Measurements from ENCODE around the gene MYO18A.

Gene MYO18A

GRCh38 chr17:29078183-29079045 lies 101.8 kb downstream of the MYO18A start:
- peaks cover 12% of the 10 kb centered on the region for H3K4me1 ChIP-seq (ENCODE audit: control insufficient read depth, insufficient read depth, low read length)
- H3K36me3 ChIP-seq (ENCODE audit: insufficient read depth, low read length): peaks cover 6% of the 10 kb centered on the region
- peak overlapping the region; percentile 7 for H3K4me2 ChIP-seq (ENCODE audit: low read length)

GRCh38 chr17:29077320-29077719 lies 102.9 kb downstream of the MYO18A start:
- peaks cover 12% of the 10 kb centered on the region for H3K4me1 ChIP-seq (ENCODE audit: control insufficient read depth, insufficient read depth, low read length)
- no peak overlapping the region for H3K9ac ChIP-seq (ENCODE audit: low read depth, low read length)
- peaks cover 6% of the 10 kb centered on the region for H3K36me3 ChIP-seq (ENCODE audit: insufficient read depth, low read length)
- H3K4me2 ChIP-seq (ENCODE audit: low read length): no peak overlapping the region
- H3K4me3 ChIP-seq (ENCODE audit: low read length): no peak overlapping the region
- no peaks in the 10 kb centered on the region for H3K27me3 ChIP-seq (ENCODE audit: control insufficient read depth, insufficient read depth, low read length)
- H3K9me3 ChIP-seq (replicated peaks; ENCODE audit: low read length): no peaks in the 10 kb centered on the region

More at GRCh38 chr17:29078183-29079045, 101.8 kb downstream of the MYO18A start:
- H3K9me3 ChIP-seq (replicated peaks; ENCODE audit: low read length): no peaks in the 10 kb centered on the region
- no peak overlapping the region for H3K4me3 ChIP-seq (ENCODE audit: low read length)
- no peak overlapping the region for H3K9ac ChIP-seq (ENCODE audit: low read depth, low read length)
- no peaks in the 10 kb centered on the region for H3K27me3 ChIP-seq (ENCODE audit: control insufficient read depth, insufficient read depth, low read length)

GRCh38 chr17:29076722-29077121 lies 103.5 kb downstream of the MYO18A start:
- Histone ChIP-seq H3K36me3 (ENCODE audit: insufficient read depth, low read length) (peaks cover 6% of the 10 kb centered on the region), H3K4me3 (ENCODE audit: low read length) (no peak overlapping the region), H3K9ac (ENCODE audit: low read depth, low read length) (no peak overlapping the region), H3K9me3 (replicated peaks; ENCODE audit: low read length) (no peaks in the 10 kb centered on the region), H3K4me2 (ENCODE audit: low read length) (no peak overlapping the region), H3K4me1 (ENCODE audit: control insufficient read depth, insufficient read depth, low read length) (peaks cover 12% of the 10 kb centered on the region), H3K27me3 (ENCODE audit: control insufficient read depth, insufficient read depth, low read length) (no peaks in the 10 kb centered on the region)

GRCh38 chr17:29076087-29076486 lies 104.1 kb downstream of the MYO18A start:
- Histone ChIP-seq H3K4me1 (ENCODE audit: control insufficient read depth, insufficient read depth, low read length) (peaks cover 12% of the 10 kb centered on the region), H3K4me2 (ENCODE audit: low read length) (no peak overlapping the region), H3K4me3 (ENCODE audit: low read length) (no peak overlapping the region), H3K27me3 (ENCODE audit: control insufficient read depth, insufficient read depth, low read length) (peaks cover 2% of the 10 kb centered on the region), H3K9me3 (replicated peaks; ENCODE audit: low read length) (no peaks in the 10 kb centered on the region), H3K9ac (ENCODE audit: low read depth, low read length) (no peak overlapping the region), H3K36me3 (ENCODE audit: insufficient read depth, low read length) (peaks cover 6% of the 10 kb centered on the region)

- H3K4me1 ChIP-seq (ENCODE audit: control insufficient read depth, insufficient read depth, low read length): peaks cover 12% of the 10 kb centered on the region
- H3K4me3 ChIP-seq (ENCODE audit: low read length): no peak overlapping the region
- peaks cover 1% of the 10 kb centered on the region for H3K36me3 ChIP-seq (ENCODE audit: insufficient read depth, low read length)
- H3K9ac ChIP-seq (ENCODE audit: low read depth, low read length): no peak overlapping the region
- H3K9me3 ChIP-seq (replicated peaks; ENCODE audit: low read length): no peaks in the 10 kb centered on the region
- H3K27me3 ChIP-seq (ENCODE audit: control insufficient read depth, insufficient read depth, low read length): peaks cover 17% of the 10 kb centered on the region
- no peak overlapping the region for H3K4me2 ChIP-seq (ENCODE audit: low read length)
Measured at GRCh38 chr17:29074488-29074887, 105.7 kb downstream of the MYO18A start.

- Histone ChIP-seq H3K4me3 (ENCODE audit: low read length) (no peak overlapping the region), H3K27me3 (ENCODE audit: control insufficient read depth, insufficient read depth, low read length) (peaks cover 22% of the 10 kb centered on the region), H3K4me1 (ENCODE audit: control insufficient read depth, insufficient read depth, low read length) (peaks cover 3% of the 10 kb centered on the region), H3K9me3 (replicated peaks; ENCODE audit: low read length) (no peaks in the 10 kb centered on the region), H3K36me3 (ENCODE audit: insufficient read depth, low read length) (no peaks in the 10 kb centered on the region), H3K4me2 (ENCODE audit: low read length) (no peak overlapping the region), H3K9ac (ENCODE audit: low read depth, low read length) (no peak overlapping the region)
Measured at GRCh38 chr17:29073520-29073919, 106.7 kb downstream of the MYO18A start.

- H3K4me2 ChIP-seq (ENCODE audit: low read length): no peak overlapping the region
- no peaks in the 10 kb centered on the region for H3K4me1 ChIP-seq (ENCODE audit: control insufficient read depth, insufficient read depth, low read length)
- H3K9ac ChIP-seq (ENCODE audit: low read depth, low read length): no peak overlapping the region
Measured at GRCh38 chr17:29073045-29073444, 107.2 kb downstream of the MYO18A start.

GRCh38 chr17:29071303-29071702 lies 108.9 kb downstream of the MYO18A start:
- Histone ChIP-seq H3K4me3 (ENCODE audit: low read length) (no peak overlapping the region), H3K9ac (ENCODE audit: low read depth, low read length) (no peak overlapping the region), H3K4me1 (ENCODE audit: control insufficient read depth, insufficient read depth, low read length) (no peaks in the 10 kb centered on the region), H3K36me3 (ENCODE audit: insufficient read depth, low read length) (no peaks in the 10 kb centered on the region), H3K4me2 (ENCODE audit: low read length) (no peak overlapping the region), H3K27me3 (ENCODE audit: control insufficient read depth, insufficient read depth, low read length) (peaks cover 27% of the 10 kb centered on the region), H3K9me3 (replicated peaks; ENCODE audit: low read length) (no peaks in the 10 kb centered on the region)

More at GRCh38 chr17:29073045-29073444, 107.2 kb downstream of the MYO18A start:
- H3K27me3 ChIP-seq (ENCODE audit: control insufficient read depth, insufficient read depth, low read length): peaks cover 24% of the 10 kb centered on the region
- H3K4me3 ChIP-seq (ENCODE audit: low read length): no peak overlapping the region
- H3K36me3 ChIP-seq (ENCODE audit: insufficient read depth, low read length): no peaks in the 10 kb centered on the region
- no peaks in the 10 kb centered on the region for H3K9me3 ChIP-seq (replicated peaks; ENCODE audit: low read length)

- H3K4me1 ChIP-seq (ENCODE audit: control insufficient read depth, insufficient read depth, low read length): no peaks in the 10 kb centered on the region
- no peak overlapping the region for H3K4me2 ChIP-seq (ENCODE audit: low read length)
- no peaks in the 10 kb centered on the region for H3K9me3 ChIP-seq (replicated peaks; ENCODE audit: low read length)
Measured at GRCh38 chr17:29070781-29071180, 109.4 kb downstream of the MYO18A start.

GRCh38 chr17:29070308-29070707 lies 109.9 kb downstream of the MYO18A start:
- Histone ChIP-seq H3K27me3 (ENCODE audit: control insufficient read depth, insufficient read depth, low read length) (peaks cover 32% of the 10 kb centered on the region), H3K9ac (ENCODE audit: low read depth, low read length) (no peak overlapping the region), H3K4me2 (ENCODE audit: low read length) (no peak overlapping the region), H3K4me3 (ENCODE audit: low read length) (no peak overlapping the region), H3K9me3 (replicated peaks; ENCODE audit: low read length) (no peaks in the 10 kb centered on the region), H3K4me1 (ENCODE audit: control insufficient read depth, insufficient read depth, low read length) (no peaks in the 10 kb centered on the region), H3K36me3 (ENCODE audit: insufficient read depth, low read length) (no peaks in the 10 kb centered on the region)

More at GRCh38 chr17:29070781-29071180, 109.4 kb downstream of the MYO18A start:
- H3K27me3 ChIP-seq (ENCODE audit: control insufficient read depth, insufficient read depth, low read length): peaks cover 29% of the 10 kb centered on the region
- H3K9ac ChIP-seq (ENCODE audit: low read depth, low read length): no peak overlapping the region
- no peaks in the 10 kb centered on the region for H3K36me3 ChIP-seq (ENCODE audit: insufficient read depth, low read length)
- no peak overlapping the region for H3K4me3 ChIP-seq (ENCODE audit: low read length)

GRCh38 chr17:29069526-29070041 lies 110.6 kb downstream of the MYO18A start:
- H3K36me3 ChIP-seq (ENCODE audit: insufficient read depth, low read length): no peaks in the 10 kb centered on the region
- no peaks in the 10 kb centered on the region for H3K9me3 ChIP-seq (replicated peaks; ENCODE audit: low read length)
- H3K27me3 ChIP-seq (ENCODE audit: control insufficient read depth, insufficient read depth, low read length): peaks cover 32% of the 10 kb centered on the region
- no peaks in the 10 kb centered on the region for H3K4me1 ChIP-seq (ENCODE audit: control insufficient read depth, insufficient read depth, low read length)
- no peak overlapping the region for H3K9ac ChIP-seq (ENCODE audit: low read depth, low read length)
- no peak overlapping the region for H3K4me3 ChIP-seq (ENCODE audit: low read length)
- no peak overlapping the region for H3K4me2 ChIP-seq (ENCODE audit: low read length)

- H3K27me3 ChIP-seq (ENCODE audit: control insufficient read depth, insufficient read depth, low read length): peaks cover 32% of the 10 kb centered on the region
- H3K4me2 ChIP-seq (ENCODE audit: low read length): no peak overlapping the region
- H3K36me3 ChIP-seq (ENCODE audit: insufficient read depth, low read length): no peaks in the 10 kb centered on the region
- H3K9ac ChIP-seq (ENCODE audit: low read depth, low read length): no peak overlapping the region
- no peak overlapping the region for H3K4me3 ChIP-seq (ENCODE audit: low read length)
- no peaks in the 10 kb centered on the region for H3K9me3 ChIP-seq (replicated peaks; ENCODE audit: low read length)
- H3K4me1 ChIP-seq (ENCODE audit: control insufficient read depth, insufficient read depth, low read length): no peaks in the 10 kb centered on the region
Measured at GRCh38 chr17:29068818-29069217, 111.4 kb downstream of the MYO18A start.

Measured in skeletal muscle satellite cell (primary cell).